GM18867 (cell line): ENCODE data around the gene MEGF8.
"Not testable (repeated sequence)": the region's sequence is repeated elsewhere in the genome, so short reads cannot be mapped to it uniquely, and the experiment has no call there.

Experiments used
- ATAC-seq: cut with Tn5 transposase; IDR thresholded peaks from one replicate; pipeline ENCODE4 v1.9.1; 2021; ENCODE audit warnings: mild to moderate bottlenecking, moderate library complexity; ENCODE audit not compliant: unreplicated experiment

The MEGF8 gene

GRCh38 chr19:42328854-42329253, 3.4 kb downstream of the MEGF8 start:
- no peak for ATAC-seq

- ATAC-seq, result no peak
Measured at GRCh38 chr19:42330241-42330711, 4.8 kb downstream of the MEGF8 start.

- ATAC-seq, result not testable (repeated sequence)
Measured at GRCh38 chr19:42331333-42331732, 5.9 kb downstream of the MEGF8 start.

GRCh38 chr19:42332059-42332458, 6.6 kb downstream of the MEGF8 start:
- ATAC-seq, result no peak

GRCh38 chr19:42333018-42333417, 7.6 kb downstream of the MEGF8 start:
- ATAC-seq, result no peak

GRCh38 chr19:42333975-42334696, 8.7 kb downstream of the MEGF8 start:
- ATAC-seq, result no peak

- no peak for ATAC-seq
Measured at GRCh38 chr19:42334697-42335373, 9.4 kb downstream of the MEGF8 start.

- ATAC-seq, result no peak
Measured at GRCh38 chr19:42335374-42335936, 10.0 kb downstream of the MEGF8 start.

- no peak for ATAC-seq
Measured at GRCh38 chr19:42335971-42336370, 10.5 kb downstream of the MEGF8 start.

GRCh38 chr19:42339126-42339860, 13.9 kb downstream of the MEGF8 start:
- not testable (repeated sequence) for ATAC-seq

- ATAC-seq, result not testable (repeated sequence)
Measured at GRCh38 chr19:42339922-42340321, 14.5 kb downstream of the MEGF8 start.

GRCh38 chr19:42343344-42344110, 18.1 kb downstream of the MEGF8 start:
- ATAC-seq, result no peak

- no peak for ATAC-seq
Measured at GRCh38 chr19:42344336-42344893, 19.0 kb downstream of the MEGF8 start.

GRCh38 chr19:42345191-42345812, 19.9 kb downstream of the MEGF8 start:
- ATAC-seq, result no peak

GRCh38 chr19:42348211-42348610, 22.8 kb downstream of the MEGF8 start:
- ATAC-seq, result no peak

GRCh38 chr19:42349378-42350107, 24.1 kb downstream of the MEGF8 start:
- ATAC-seq, result no peak

GRCh38 chr19:42350417-42350816, 25.0 kb downstream of the MEGF8 start:
- no peak for ATAC-seq

GRCh38 chr19:42351079-42351735, 25.8 kb downstream of the MEGF8 start:
- no peak for ATAC-seq
